ENCODE data around the gene URI1. TPM values are rescaled to one million over a fixed set of nuclear protein-coding genes. Genes with fewer than 3 reads are reported as not detected.

Gene URI1
- total RNA-seq, 1 donor from 2014 or later: 58.4 TPM

DNA sequence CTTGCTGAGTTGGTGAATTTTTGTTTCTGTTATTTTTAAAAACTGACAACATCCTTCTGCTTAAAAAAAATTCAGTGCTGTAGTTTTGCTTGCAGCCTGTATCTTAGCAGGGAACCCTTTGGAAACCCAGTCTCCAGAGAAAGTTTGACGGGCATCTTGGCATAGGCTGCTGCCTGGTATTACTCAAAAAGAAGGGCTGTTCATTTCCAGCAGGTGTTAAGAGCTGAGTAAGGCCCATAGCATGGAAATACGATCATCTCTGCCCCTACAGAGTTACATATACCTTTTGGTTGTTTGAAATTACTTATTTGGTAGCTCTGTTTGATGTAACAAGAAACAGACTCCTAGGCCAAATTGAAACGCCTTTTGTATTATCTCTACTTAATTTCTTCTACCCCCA is 41.5 kb downstream of the URI1 start:
- H3K27me3 Mint-ChIP-seq: no peaks in the 10 kb centered on the region
- no peaks in the 10 kb centered on the region for H3K9me3 Mint-ChIP-seq (ENCODE audit: low read depth)
- H3K4me3 Mint-ChIP-seq (ENCODE audit: low read depth): no peak overlapping the region
- TF ChIP-seq, protein P1, sequence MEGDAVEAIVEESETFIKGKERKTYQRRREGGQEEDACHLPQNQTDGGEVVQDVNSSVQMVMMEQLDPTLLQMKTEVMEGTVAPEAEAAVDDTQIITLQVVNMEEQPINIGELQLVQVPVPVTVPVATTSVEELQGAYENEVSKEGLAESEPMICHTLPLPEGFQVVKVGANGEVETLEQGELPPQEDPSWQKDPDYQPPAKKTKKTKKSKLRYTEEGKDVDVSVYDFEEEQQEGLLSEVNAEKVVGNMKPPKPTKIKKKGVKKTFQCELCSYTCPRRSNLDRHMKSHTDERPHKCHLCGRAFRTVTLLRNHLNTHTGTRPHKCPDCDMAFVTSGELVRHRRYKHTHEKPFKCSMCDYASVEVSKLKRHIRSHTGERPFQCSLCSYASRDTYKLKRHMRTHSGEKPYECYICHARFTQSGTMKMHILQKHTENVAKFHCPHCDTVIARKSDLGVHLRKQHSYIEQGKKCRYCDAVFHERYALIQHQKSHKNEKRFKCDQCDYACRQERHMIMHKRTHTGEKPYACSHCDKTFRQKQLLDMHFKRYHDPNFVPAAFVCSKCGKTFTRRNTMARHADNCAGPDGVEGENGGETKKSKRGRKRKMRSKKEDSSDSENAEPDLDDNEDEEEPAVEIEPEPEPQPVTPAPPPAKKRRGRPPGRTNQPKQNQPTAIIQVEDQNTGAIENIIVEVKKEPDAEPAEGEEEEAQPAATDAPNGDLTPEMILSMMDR (IDR thresholded peaks at IDR 0.05; ENCODE audit: unreplicated experiment): no peak
- no peaks in the 10 kb centered on the region for H3K4me1 Mint-ChIP-seq (ENCODE audit: low read depth)
- no peak overlapping the region for H3K27ac Mint-ChIP-seq
- no peak for DNase-seq (ENCODE audit: low spot score, unreplicated experiment)
- H3K36me3 Mint-ChIP-seq (ENCODE audit: insufficient read depth): peaks cover 7% of the 10 kb centered on the region

DNA sequence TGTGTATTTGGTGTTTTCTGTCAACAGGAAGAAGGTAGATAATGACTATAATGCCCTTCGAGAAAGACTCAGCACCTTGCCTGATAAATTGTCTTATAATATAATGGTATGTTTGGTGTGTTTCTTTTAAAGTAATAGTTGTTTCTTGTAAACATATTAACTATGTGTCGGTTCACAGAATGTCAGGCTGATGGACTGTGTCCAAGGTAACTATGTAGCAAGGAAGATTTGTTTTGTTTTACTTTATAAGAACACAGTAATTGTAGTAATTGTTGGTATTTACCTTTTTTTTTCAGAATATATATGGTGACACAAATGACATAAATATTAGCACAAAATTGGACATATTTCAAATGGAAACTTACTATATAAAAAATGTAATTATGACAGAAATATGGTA is 43.2 kb downstream of the URI1 start:
- TF ChIP-seq, protein P1 (IDR thresholded peaks at IDR 0.05; ENCODE audit: unreplicated experiment): no peak
- Mint-ChIP-seq H3K4me3 (ENCODE audit: low read depth) (no peak overlapping the region), H3K36me3 (ENCODE audit: insufficient read depth) (peaks cover 15% of the 10 kb centered on the region), H3K9me3 (ENCODE audit: low read depth) (peaks cover 3% of the 10 kb centered on the region), H3K27ac (no peak overlapping the region), H3K27me3 (no peaks in the 10 kb centered on the region), H3K4me1 (ENCODE audit: low read depth) (no peaks in the 10 kb centered on the region)
- DNase-seq (ENCODE audit: low spot score, unreplicated experiment): no peak

DNA sequence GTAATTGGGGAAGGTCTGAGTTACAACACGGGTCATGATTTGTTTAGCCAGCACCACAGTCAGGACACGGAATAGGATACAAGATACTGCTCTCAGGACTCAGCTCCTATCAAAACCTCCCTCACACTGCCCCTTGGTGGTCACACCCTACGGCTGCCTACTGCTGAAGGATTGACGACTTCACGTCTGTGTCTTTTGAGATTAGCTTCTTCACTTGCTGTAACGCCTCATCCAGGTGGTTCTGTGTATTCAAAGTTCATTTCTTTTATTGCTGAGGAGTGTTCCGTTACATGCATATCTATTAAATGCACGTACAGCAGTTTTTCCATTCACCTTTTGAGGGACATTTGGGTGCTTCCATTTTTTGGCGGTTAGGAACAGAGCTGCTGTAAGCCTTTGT is 46.3 kb downstream of the URI1 start:
- H3K4me1 Mint-ChIP-seq (ENCODE audit: low read depth): no peaks in the 10 kb centered on the region
- DNase-seq (ENCODE audit: low spot score, unreplicated experiment): no peak
- TF ChIP-seq, protein P1 (IDR thresholded peaks at IDR 0.05; ENCODE audit: unreplicated experiment): no peak
- peaks cover 32% of the 10 kb centered on the region for H3K36me3 Mint-ChIP-seq (ENCODE audit: insufficient read depth)
- H3K27me3 Mint-ChIP-seq: no peaks in the 10 kb centered on the region
- no peak overlapping the region for H3K27ac Mint-ChIP-seq
- no peak overlapping the region for H3K4me3 Mint-ChIP-seq (ENCODE audit: low read depth)
- H3K9me3 Mint-ChIP-seq (ENCODE audit: low read depth): peaks cover 17% of the 10 kb centered on the region

DNA sequence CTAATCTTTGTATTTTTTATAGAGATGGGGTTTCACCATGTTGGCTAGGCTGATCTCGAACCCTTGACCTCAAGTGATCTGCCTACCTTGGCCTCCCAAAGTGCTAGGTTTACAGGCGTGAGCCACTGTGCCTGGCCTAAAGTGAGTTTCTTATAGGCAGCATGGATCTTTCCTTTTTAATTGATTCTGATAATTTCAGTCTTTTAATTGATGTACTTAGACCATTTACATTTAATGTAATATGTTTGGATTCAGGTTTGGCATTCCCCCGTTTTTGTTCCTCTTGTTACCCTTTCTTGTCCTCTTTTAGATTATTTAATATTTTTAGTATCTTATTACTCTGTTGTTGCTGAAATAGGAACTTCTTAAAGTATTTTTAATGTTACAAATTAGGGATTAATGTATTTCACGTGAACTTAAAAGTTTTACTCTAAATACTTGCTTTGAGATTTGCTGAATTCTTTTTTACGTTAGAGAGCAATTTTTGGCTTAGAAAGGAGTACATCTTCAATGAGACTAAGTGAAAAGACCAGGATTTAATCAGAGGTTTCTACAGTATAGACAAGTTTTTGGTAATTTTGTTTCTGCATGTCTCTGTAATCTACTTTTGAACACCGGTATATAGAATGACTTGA is 50.3 kb downstream of the URI1 start:
- Mint-ChIP-seq H3K4me3 (ENCODE audit: low read depth) (no peak overlapping the region), H3K27me3 (no peaks in the 10 kb centered on the region), H3K4me1 (ENCODE audit: low read depth) (no peaks in the 10 kb centered on the region), H3K9me3 (ENCODE audit: low read depth) (peaks cover 30% of the 10 kb centered on the region), H3K27ac (no peak overlapping the region), H3K36me3 (ENCODE audit: insufficient read depth) (peaks cover 51% of the 10 kb centered on the region)
- no peak for DNase-seq (ENCODE audit: low spot score, unreplicated experiment)
- TF ChIP-seq, protein P1 (IDR thresholded peaks at IDR 0.05; ENCODE audit: unreplicated experiment): no peak

DNA sequence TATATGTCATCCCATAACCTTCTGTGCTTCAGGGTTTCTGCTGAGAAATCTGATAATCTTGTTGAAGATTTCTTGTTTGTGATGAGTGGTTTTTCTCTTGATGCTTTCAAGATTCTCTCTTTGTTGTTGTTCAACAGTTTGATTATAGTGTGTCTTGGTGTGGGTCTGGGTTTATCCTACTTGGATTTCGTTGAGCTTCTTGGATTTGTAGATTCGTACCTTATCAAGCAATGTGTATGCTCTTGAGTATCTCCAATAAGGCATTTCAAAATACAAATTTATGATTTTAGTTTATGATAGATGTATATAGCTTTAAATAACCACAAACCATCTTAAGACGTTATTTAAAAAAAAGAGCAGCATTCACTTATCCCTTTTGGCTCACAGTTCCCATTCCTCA is 57.5 kb downstream of the URI1 start:
- H3K36me3 Mint-ChIP-seq (ENCODE audit: insufficient read depth): peaks cover 48% of the 10 kb centered on the region
- TF ChIP-seq, protein P1 (IDR thresholded peaks at IDR 0.05; ENCODE audit: unreplicated experiment): no peak
- peaks cover 15% of the 10 kb centered on the region for H3K4me1 Mint-ChIP-seq (ENCODE audit: low read depth)
- H3K27me3 Mint-ChIP-seq: no peaks in the 10 kb centered on the region
- peaks cover 34% of the 10 kb centered on the region for H3K9me3 Mint-ChIP-seq (ENCODE audit: low read depth)
- H3K27ac Mint-ChIP-seq: no peak overlapping the region
- H3K4me3 Mint-ChIP-seq (ENCODE audit: low read depth): no peak overlapping the region
- no peak for DNase-seq (ENCODE audit: low spot score, unreplicated experiment)
